Prostate gland (tissue), 2 donors: Measurements from ENCODE around the gene HOXA13. TPM values are rescaled to one million over a fixed set of nuclear protein-coding genes. Genes with fewer than 3 reads are reported as not detected.
A peak's percentile ranks its signal among the peaks of the same experiment; 100 is the strongest.

ENCODE experiments used
- DNase-seq: peaks from one replicate; pipeline ENCODE4 v3.0.0-alpha.2; 2019; ENCODE audit warnings: low spot score
- H3K27ac ChIP-seq, 2 donors: fragments of 200-600 bp; sonication (generic); 2 replicates each; pipeline ENCODE4 v1.5.1; 2017 to 2019
- H3K27me3 ChIP-seq: fragments of 200-600 bp; sonication (generic); replicated peaks from 2 replicates; pipeline ENCODE4 v1.5.1; 2019; ENCODE audit not compliant: insufficient read depth
- H3K36me3 ChIP-seq, 2 donors: fragments of 200-600 bp; sonication (generic); 1 replicate in 1 of 2; 2 replicates in 1 of 2; pipeline versions ENCODE4 v1.5.1 to v1.8.1; 2017 to 2019
- H3K4me1 ChIP-seq: fragments of 200-600 bp; sonication (generic); replicated peaks from 2 replicates; pipeline ENCODE4 v1.5.1; 2019
- H3K4me3 ChIP-seq, 2 donors: fragments of 200-600 bp; sonication (generic); 2 replicates each; pipeline ENCODE4 v1.5.1; 2017 to 2019
- H3K9me3 ChIP-seq: fragments of 200-600 bp; sonication (generic); 2 replicates; pipeline ENCODE4 v1.5.1; 2017
- POLR2A ChIP-seq: fragments of 450-650 bp; IDR thresholded peaks from one replicate; pipeline ENCODE4 v1.6.1; 2016; ENCODE audit warnings: antibody characterized with exemption, mild to moderate bottlenecking
- POLR2AphosphoS5 ChIP-seq: sonication (generic); formaldehyde crosslinking; IDR thresholded peaks from one replicate; pipeline ENCODE4 v1.6.1; 2017; ENCODE audit warnings: antibody characterized with exemption
- WGBS: methylation state at CpG from one replicate; pipeline ENCODE4 v1.1.5; 2018; 5-methylcytosine and 5-hydroxymethylcytosine counted together
- intact Hi-C: fragments of 100-400 bp; cut with DNase I; formaldehyde crosslinking; loops from one replicate; pipeline ENCODE4 v1.14.2; 2022
- total RNA-seq, 2 donors: library from RNA; depleted of rRNA; stranded (reverse); fragments of >200 nt; gene quantifications; one replicate each; pipeline ENCODE4 v1.1.0, GENCODE V29; 2016
- TF ChIP-seq, protein P1 (sequence below), 4 experiments: fragments of 200-600 bp in 2 of 4; fragments of 450-650 bp in 2 of 4; sonication (generic) in 2 of 4; IDR thresholded peaks; 1 replicate in 3 of 4; 2 replicates in 1 of 4; pipeline ENCODE4 v1.5.1; 2016 to 2019; ENCODE audit warnings: antibody characterized with exemption in 4 of 4, mild to moderate bottlenecking in 2 of 4, moderate library complexity in 2 of 4

The HOXA13 gene
- 10 to 100 TPM; 19.1 to 50.4 TPM for total RNA-seq

DNA sequence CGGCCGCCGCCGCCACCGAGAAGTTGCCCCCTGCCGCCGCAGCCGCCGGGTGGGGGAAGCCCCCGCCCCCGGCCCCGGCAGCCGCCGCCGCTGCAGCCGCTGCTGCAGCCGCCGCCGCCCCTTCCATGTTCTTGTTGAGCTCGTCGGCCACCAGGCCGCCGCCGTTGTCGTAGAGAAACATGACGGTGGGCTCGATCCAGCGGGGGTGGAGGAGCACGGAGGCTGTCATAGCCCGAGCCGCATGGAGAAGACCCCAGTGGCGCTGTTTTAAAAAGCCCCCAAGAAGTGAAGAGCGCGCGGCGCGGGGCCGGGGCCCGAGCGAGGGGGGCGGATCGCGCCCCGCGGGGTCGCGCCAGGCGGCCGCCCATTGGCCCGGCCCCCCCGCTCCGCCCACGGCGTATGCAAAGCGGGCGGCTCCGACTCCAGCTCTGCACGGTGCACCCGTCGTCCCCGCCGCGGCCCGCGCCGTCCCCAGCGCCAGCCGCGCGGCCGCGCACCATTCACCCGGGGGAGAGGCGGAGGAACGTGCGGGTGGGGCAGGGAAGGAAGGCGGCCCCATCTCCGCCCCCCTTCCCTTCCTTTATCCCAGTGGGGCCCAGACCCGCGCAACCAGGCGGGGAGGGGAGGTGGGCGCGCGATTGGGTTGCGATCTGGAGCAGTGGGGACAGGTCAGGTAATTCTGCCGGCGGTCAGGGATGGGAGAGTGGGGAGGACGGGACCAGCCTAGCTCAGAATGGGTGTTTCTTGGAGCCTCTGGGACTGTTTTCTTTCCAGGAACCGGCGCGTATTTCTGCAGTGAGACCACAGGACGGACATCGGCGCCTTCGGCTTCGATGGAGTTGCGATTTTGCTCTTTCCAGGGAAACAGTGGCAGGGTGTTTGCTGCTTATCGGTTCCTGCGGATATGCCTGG is at the start of gene HOXA13:
HOXA13 (minus strand) TSS at position 243 of the 912 bp plus-strand sequence; CDS start at position 229, 14 bp downstream.
- peak; percentile 91 for DNase-seq
- Histone ChIP-seq H3K4me1 (no peaks in the 10 kb centered on the region), H3K9me3 (no peaks in the 10 kb centered on the region), H3K36me3 (no peaks in the 10 kb centered on the region), H3K27ac (peak within 1 kb of the TSS; percentile 96 to 97), H3K27me3 (no peaks in the 10 kb centered on the region), H3K4me3 (peak within 1 kb of the TSS; percentile 76 to 81)
- intact Hi-C loops, result loop anchor here (5.0 to 10.0 kb wide), 4 partner anchors 542 to 897 kb away; partner anchors contain the start of gene TAX1BP1
- 1% methylated on average over 57 of the region's 99 CpGs for WGBS
- TF ChIP-seq, protein P1, sequence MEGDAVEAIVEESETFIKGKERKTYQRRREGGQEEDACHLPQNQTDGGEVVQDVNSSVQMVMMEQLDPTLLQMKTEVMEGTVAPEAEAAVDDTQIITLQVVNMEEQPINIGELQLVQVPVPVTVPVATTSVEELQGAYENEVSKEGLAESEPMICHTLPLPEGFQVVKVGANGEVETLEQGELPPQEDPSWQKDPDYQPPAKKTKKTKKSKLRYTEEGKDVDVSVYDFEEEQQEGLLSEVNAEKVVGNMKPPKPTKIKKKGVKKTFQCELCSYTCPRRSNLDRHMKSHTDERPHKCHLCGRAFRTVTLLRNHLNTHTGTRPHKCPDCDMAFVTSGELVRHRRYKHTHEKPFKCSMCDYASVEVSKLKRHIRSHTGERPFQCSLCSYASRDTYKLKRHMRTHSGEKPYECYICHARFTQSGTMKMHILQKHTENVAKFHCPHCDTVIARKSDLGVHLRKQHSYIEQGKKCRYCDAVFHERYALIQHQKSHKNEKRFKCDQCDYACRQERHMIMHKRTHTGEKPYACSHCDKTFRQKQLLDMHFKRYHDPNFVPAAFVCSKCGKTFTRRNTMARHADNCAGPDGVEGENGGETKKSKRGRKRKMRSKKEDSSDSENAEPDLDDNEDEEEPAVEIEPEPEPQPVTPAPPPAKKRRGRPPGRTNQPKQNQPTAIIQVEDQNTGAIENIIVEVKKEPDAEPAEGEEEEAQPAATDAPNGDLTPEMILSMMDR (IDR thresholded peaks at IDR 0.05), result peak in 2 of 4 experiments; percentile 6 to 30
- TF ChIP-seq POLR2AphosphoS5 (peak; percentile 87), POLR2A (peak; percentile 88)

DNA sequence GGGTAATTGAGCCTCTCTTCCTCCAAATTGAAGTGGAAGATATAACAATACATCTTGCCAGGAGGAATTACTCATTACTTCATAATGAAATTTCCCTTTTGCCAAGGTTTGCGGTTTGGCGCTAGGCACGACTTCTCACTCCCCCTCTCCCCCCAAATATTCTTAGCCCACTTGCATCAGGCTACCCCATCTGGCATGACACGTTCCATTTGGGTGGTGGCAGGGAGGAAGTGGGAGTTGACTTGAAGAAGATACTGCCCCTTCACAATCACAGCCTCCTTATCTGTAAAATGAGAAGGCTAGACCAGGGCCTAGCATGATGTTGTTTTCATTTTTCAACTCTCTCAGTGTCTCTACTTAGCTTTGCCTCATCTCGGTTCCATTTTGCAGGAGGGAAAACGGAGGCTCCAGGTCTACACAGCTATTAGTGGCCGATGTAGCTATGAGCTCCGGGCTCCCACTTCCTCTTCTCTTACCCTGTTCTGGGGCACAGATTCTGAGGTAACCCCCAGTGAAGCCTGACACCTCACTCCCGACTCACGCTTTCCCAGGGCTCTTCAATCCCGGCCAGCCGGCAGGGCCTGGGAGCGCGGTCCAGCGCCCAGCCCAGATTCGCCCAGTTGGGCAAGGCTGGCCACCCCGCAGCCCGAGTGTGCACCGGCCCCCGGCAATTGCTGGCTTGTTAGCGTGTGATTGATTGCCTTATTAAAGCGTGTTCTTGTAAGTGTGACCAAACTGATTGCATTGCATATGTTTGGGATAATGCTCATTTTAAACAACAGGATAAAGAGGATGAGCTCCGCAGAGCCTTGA is 49.2 kb upstream of the HOXA13 start:
- no peak for DNase-seq
- WGBS, result 74% methylated on average over 23 of the region's 23 CpGs
- intact Hi-C loops, result no loop called here
- H3K36me3 ChIP-seq, result no peaks in the 10 kb centered on the region
- no peak for TF ChIP-seq POLR2AphosphoS5
- TF ChIP-seq, protein P1 (IDR thresholded peaks at IDR 0.05), result no peak
- no peak for TF ChIP-seq POLR2A
- H3K27ac ChIP-seq, result no peak overlapping the region
- H3K4me1 ChIP-seq, result no peaks in the 10 kb centered on the region
- no peak overlapping the region for H3K4me3 ChIP-seq
- H3K9me3 ChIP-seq, result no peaks in the 10 kb centered on the region
- no peaks in the 10 kb centered on the region for H3K27me3 ChIP-seq

DNA sequence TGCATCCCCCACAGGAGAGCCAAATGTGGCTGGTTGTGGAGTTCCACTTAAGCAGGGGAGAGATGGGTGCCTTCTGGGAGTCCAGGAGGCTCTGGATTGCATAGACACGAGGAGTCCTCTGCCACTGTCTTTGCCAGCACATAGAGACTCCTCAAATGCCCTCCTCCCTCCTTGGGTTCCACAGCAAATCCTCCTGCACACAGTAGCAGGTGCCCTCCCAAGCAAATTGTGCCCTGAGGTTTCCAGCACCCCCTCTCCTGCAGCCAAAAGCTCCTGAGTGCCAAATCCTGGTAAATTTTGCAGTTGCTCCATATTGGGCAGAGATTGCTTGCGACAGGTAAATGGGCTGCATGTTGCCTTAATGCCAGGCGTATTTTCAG is 48.5 kb upstream of the HOXA13 start:
- no peaks in the 10 kb centered on the region for H3K27me3 ChIP-seq
- TF ChIP-seq, protein P1 (IDR thresholded peaks at IDR 0.05), result no peak
- TF ChIP-seq POLR2A (no peak), POLR2AphosphoS5 (no peak)
- DNase-seq, result no peak

DNA sequence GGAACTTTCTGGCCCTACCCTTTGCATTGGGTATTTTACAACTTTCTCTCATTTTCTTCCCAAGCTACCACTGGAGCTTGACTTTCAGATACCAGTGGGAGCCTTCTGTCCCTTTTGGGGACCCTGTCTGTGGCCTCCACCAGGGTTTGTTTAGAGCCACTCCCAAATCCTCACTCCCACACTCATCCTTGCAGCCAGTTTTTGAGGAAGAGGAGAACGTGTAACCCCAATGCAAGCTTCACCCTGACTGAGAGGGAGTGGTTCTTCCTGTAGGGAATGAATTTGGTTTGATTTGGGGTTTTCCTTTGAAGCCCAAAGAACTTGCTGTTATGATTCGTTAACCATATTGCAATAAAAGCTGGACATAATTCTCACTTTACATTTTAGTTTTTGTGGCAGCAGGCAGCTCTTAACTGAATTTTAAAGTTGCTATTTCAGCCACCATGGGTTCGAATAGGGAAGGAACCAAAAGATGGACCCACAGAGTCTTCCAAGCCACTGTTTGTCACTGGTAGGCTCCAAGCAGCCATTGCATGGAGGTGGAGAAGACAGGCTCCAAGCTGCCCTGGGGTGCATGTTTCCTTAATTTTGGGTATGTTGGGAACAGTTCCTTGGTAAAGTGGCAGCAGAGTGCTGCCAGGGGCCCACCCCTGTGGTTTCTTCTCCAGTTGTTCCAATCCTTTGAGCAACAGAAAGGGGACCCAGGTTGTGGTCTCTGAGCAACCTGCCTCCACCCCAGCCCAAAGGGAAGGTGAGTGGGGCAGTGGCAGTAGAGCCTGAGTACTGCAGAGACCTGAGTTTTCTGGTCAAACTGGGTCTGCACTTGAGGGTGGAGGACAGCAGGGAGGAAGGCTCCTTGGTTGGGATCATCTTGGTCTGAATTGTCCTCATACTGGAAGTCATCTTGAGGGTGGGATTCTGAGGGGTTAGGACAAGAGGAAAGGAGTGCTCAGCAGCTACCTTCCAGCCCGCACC is 47.8 kb upstream of the HOXA13 start:
- Histone ChIP-seq H3K27me3 (no peaks in the 10 kb centered on the region), H3K9me3 (no peaks in the 10 kb centered on the region)

More for the DNA sequence above, 48.5 kb upstream of the HOXA13 start:
- WGBS, result 90% methylated on average over 3 of the region's 3 CpGs
- H3K27ac ChIP-seq, result no peak overlapping the region
- H3K4me1 ChIP-seq, result peaks cover 3% of the 10 kb centered on the region
- no peaks in the 10 kb centered on the region for H3K9me3 ChIP-seq
- H3K36me3 ChIP-seq, result no peaks in the 10 kb centered on the region
- intact Hi-C loops, result no loop called here
- H3K4me3 ChIP-seq, result no peak overlapping the region

More for the DNA sequence above, 47.8 kb upstream of the HOXA13 start:
- peaks cover 3% of the 10 kb centered on the region for H3K4me1 ChIP-seq
- intact Hi-C loops, result no loop called here
- no peaks in the 10 kb centered on the region for H3K36me3 ChIP-seq
- 70% methylated on average over 4 of the region's 4 CpGs for WGBS
- no peak for TF ChIP-seq POLR2AphosphoS5
- TF ChIP-seq POLR2A, result no peak
- TF ChIP-seq, protein P1 (IDR thresholded peaks at IDR 0.05), result no peak
- H3K27ac ChIP-seq, result no peak overlapping the region
- DNase-seq, result no peak
- H3K4me3 ChIP-seq, result no peak overlapping the region
